Activated effector memory CD4-positive, alpha-beta T cell treated with anti-CD3 and anti-CD28 coated beads, Interleukin-2, amount 50 U/mL, for 16 hours (primary cell): ENCODE data around the gene PIP5K1B.

Source experiments
- DNase-seq: peaks from one replicate; pipeline ENCODE4 v3.0.0-alpha.2; 2020

Gene PIP5K1B

GRCh38 chr9:68779558-68780379 is 74.7 kb downstream of the PIP5K1B start:
- DNase-seq = peak; percentile 97

- no peak for DNase-seq
These were observed 75.3 kb downstream of the PIP5K1B start for GRCh38 chr9:68780380-68780712.

DNA sequence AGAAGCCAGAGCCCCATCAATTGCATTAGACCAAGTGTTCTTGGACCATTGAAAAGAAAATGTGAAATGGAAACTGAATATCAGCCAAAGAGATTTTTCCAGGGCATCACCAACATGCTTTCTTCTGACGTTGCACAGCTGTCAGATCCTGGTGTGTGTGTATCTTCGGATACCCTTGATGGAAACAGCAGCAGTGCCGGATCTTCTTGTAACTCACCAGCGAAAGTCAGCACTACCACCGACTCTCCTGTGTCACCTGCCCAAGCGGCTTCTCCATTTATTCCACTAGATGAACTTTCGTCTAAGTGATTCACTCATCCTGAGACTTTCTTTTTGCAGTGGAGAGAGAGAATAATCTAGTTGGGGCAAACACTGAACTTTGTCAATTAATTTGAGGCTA is 75.7 kb downstream of the PIP5K1B start:
- peak; percentile 64 for DNase-seq

- no peak for DNase-seq
These were observed 76.9 kb downstream of the PIP5K1B start for GRCh38 chr9:68781928-68782327.

DNA sequence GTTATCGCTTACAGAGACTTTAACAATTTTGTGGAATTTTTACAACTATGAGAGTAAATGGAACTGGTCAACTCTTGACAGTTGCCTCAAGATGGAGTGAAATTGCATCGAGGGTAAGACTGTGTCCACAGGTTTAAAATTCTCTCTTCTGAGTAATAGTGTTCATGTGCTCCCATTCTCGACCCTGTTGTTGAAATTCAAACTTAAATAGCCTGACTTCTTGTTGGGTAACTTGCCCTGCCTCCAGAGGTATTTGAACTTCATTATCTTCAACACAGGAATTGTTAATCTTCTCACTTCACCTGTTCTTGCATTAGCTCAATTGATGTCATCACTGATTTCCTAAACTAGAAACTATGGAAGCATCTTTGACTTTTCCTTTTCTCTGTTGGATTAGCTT is 77.5 kb downstream of the PIP5K1B start:
- DNase-seq = no peak

DNA sequence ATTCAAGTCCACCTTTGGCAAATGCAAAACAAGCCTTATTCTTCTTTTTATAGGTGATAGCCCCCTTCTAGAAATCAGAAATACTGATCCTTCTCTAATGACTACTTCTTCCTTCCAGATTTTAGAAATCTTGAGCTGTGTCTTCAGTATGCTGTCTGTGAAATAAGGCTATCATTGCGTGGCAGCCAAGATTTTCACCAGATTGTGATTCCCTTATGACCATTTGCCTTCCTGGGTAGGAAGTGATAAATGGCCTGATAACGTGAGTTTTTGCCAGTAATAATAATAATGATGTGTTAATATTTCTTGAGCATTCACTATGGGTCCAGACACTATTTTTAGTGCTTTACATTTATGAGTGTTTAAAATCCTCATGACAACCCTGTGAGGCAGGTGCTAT is 80.9 kb downstream of the PIP5K1B start:
- DNase-seq = no peak

GRCh38 chr9:68791169-68791568 is 86.1 kb downstream of the PIP5K1B start:
- DNase-seq = no peak

DNA sequence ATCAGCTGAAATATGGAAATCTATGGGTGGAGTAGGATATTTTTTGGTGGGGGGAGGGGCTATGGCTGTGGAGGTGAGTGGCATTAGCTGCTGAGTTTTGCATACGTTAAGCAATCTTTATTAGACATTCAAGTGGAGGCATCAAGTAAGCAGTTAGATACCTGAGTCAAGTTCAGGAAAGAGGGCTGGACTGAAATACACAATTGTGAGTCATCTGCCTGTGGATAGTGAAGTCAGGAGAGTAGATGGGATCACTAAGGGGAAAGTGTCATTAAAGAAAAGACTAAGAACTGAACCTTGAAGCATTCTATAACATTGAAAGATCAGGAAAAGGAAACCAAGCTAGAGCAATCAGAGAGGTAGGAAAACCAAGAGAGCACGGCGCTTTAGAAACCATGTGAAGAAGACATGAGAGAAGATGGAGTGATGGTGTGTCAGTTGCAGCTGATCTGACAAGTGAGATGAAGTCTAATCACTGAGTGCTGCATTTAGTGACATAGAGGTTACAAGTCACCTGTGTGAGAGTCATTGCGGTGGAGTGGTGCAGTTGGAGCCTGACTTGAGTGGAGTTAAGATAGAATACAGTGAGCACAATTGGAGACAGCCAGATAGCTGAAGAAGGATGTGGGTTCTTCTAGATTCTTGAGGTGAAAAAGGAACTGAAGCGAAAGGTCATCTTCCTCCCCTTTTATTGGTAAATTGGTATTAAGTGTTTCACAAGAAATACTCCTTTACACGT is 88.7 kb downstream of the PIP5K1B start:
- DNase-seq = no peak

GRCh38 chr9:68794898-68795297 is 89.9 kb downstream of the PIP5K1B start:
- no peak for DNase-seq

GRCh38 chr9:68795411-68795810 is 90.4 kb downstream of the PIP5K1B start:
- no peak for DNase-seq

GRCh38 chr9:68797116-68797515 is 92.1 kb downstream of the PIP5K1B start:
- DNase-seq = no peak

GRCh38 chr9:68798423-68798822 is 93.4 kb downstream of the PIP5K1B start:
- DNase-seq = no peak

GRCh38 chr9:68800836-68801235 is 95.8 kb downstream of the PIP5K1B start:
- no peak for DNase-seq

DNA sequence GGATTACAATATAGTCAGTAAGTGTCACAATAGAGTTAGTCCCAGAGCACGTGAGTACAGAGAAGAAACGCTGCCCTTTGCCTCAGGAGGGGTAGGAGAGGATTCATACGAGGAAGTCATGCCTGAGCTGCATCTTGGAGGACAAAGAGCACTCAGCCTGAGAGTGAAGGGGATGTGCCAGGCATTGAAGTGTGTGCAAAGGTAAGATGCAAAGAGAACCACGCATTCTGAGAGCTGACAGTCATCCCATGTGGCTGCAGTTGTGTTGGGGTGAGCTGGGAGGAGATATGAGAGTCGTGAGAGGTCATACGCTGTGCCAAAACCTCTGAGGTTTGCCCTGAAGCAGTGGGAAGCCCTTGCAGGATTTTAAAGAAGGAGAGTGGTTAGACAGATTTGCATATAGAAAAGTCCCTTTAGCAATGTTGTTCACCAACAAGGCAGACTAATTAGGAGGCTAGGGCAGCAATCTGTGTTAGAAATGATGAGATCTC is 97.5 kb downstream of the PIP5K1B start:
- DNase-seq = no peak

DNA sequence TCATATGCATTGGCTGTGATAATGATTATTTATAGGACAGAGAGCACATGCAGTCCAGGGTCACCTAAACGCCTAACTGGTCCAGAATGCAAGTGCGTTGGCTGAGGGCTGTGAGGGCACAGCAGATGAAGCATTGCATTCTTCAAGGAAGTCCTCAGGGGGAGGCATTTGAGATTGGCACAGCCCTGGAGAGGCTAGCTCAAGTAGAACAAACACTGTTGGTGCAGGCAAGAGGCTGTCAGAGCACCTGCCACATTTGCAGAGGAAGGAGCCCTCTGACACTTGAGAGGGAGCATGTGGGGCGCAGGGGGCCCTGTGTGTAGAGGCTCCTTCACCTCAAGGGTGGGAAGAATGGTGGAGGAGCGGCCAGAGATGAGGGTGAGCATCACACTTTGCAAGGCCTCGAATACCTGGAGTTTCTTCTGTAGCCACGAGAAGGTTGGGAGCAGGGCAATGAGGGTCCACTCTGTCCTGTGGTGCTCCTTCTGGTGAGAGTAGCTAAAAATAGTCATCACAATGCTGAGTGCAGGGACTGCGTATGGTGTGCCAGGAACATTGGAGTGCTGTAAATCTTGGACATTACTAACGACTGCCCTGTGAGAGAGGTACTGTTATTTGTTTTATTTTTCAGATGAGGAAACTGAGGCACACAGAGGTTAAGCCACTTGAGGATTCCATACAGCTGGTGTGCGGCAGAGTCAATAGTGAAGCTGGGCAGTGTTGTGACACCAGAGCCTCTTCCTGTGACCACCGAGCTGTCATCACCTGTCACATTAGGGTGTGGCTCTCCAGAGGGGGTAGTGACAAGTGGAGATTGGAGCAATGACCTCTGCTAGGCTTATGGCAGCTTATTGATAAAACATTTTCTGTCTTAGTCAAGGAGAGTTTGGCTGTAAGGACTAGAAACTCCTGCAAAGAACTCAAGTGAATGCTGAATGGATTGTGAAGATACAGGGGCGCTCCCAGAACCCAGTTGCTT is 100.2 kb downstream of the PIP5K1B start:
- DNase-seq = no peak

- DNase-seq = no peak
These were observed 101.0 kb downstream of the PIP5K1B start for GRCh38 chr9:68805890-68806517.

GRCh38 chr9:68808338-68808890 is 103.4 kb downstream of the PIP5K1B start:
- no peak for DNase-seq

DNA sequence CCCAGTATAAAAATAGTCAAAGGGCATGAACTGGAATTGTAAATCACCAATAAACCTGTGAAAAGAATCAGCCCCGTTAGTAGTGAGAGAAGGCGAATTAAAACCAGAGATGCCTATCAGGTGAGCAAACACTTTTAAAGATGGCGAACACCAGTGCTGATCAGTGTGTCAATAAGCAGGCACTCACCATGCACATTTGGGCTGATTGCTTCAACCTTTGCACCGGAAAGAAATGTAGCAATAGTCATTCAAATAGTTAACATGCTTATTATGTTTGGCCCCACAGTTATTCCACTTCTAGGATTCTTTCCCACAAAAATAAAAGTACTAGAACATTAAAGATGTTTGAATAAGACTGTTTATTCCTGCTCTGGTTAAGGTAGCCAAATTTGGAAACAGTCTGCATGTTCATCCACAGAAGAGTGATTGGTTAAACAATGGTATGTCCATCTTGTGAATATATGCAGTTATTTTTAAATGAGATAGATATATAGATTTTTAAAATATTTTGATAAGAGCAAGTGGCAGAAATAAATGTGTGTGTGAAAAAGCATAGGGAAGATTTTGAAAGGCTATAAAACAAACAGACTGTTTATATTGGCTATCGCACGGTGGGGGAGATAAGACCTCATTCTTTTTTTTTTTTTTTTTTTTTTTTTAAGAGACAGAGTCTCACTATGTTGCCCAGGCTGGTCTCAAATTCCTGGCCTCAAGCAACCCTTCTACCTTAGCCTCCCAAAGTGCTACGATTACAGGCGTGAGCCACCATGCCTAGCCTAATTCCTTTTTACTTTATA is 112.2 kb downstream of the PIP5K1B start:
- no peak for DNase-seq

GRCh38 chr9:68819065-68819464 is 114.0 kb downstream of the PIP5K1B start:
- DNase-seq = no peak

DNA sequence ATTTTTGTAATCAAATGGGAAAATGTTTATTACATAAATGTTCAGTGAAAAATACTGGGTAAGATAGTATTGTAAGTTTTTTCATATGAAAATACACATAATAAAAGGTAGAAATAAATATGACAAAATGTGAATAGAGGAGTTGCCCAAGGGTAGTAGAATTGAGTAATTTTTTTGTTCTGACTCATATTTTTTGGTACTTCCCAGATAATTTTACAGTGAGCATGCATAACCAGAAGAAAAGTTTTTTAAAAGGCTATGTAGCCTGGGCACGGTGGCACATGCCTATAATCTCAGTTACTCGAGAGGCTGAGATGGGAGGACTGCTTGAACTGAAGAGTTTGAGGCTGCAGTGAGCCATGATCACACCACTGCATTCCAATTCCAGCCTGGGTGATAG is 116.9 kb downstream of the PIP5K1B start:
- DNase-seq = no peak

GRCh38 chr9:68822596-68823165 is 117.6 kb downstream of the PIP5K1B start:
- DNase-seq = no peak
